ENCODE results near the gene AUNIP.

The AUNIP gene

DNA sequence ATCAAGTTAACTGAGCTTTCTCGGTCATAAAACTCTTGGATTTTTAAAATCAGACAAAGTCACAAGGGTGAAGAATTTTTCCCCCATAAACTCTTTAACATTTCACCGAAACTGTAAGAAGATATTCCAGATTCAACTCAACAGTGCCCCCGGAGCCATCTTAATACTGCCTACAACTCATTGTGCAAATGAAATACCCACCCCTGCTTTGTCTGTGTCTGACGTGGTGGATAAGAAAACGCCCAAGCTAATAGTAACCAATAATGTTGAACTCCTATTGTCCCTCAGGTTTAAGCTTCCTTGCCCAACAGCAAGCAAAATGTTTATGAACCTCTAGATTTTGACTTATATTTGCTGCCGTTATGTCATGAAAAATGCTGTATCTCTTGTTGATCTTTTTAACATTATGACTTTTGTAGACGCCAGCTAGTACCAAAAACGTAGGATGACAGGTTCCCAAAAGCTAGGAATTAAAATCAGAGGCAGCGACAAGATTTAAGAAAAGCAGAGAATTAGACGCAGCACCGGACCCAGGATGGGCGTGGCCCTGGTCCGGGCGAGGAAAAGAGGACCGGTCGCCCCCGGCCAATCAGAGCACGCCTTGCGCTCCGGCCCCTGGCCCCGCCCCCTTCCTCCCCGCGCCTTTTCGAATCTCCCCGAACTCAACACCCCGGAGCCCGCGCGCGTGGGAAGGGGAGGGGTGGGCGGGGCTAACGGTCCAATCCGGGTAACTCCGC is 45.9 kb upstream of the AUNIP start:
- TF ChIP-seq, protein P1, sequence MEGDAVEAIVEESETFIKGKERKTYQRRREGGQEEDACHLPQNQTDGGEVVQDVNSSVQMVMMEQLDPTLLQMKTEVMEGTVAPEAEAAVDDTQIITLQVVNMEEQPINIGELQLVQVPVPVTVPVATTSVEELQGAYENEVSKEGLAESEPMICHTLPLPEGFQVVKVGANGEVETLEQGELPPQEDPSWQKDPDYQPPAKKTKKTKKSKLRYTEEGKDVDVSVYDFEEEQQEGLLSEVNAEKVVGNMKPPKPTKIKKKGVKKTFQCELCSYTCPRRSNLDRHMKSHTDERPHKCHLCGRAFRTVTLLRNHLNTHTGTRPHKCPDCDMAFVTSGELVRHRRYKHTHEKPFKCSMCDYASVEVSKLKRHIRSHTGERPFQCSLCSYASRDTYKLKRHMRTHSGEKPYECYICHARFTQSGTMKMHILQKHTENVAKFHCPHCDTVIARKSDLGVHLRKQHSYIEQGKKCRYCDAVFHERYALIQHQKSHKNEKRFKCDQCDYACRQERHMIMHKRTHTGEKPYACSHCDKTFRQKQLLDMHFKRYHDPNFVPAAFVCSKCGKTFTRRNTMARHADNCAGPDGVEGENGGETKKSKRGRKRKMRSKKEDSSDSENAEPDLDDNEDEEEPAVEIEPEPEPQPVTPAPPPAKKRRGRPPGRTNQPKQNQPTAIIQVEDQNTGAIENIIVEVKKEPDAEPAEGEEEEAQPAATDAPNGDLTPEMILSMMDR (conservative IDR thresholded peaks at IDR 0.05), result peak; percentile 16
- H3K27ac ChIP-seq, result peak overlapping the region; percentile 77

DNA sequence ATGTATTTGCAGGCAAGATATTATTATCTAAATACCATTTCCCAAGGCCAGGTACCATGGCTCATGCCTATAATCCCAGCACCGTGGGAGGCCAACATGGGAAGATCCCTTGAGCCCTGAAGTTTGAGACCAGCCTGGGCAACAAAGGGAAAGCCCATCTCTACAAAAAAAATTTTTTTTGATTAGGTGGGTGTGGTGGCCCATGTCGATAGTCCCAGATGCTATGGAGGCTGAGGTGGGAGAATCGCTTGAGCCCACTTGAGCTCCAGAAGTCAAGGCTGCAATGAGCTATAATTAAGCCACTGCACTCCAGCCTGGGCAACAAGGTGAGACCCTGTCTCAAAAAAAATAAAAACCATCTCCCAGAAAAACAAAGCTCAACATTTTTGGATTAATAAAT is 44.7 kb upstream of the AUNIP start:
- H3K27ac ChIP-seq, result peak overlapping the region; percentile 77
- TF ChIP-seq, protein P1 (conservative IDR thresholded peaks at IDR 0.05), result no peak

DNA sequence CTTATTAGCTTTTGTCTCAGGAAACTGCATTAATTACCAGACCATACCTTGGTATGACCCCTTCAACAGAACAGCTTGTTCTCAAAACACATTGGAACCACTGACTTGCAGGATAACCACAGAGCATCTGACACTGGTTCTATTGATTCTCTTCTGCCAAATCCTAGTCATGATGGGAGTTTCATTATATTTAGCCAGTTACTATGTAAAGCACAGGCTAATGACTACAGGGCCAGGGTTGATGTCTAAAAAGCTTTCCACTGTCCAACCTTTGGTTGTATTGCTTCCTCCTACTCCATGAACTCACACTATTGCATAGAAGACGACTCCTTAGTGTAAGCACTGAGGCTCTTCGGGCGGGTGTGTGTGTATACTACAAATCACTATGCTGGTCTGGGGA is 43.2 kb upstream of the AUNIP start:
- H3K27ac ChIP-seq, result peak overlapping the region; percentile 77; the same call in 1 of the 2 replicates
- TF ChIP-seq, protein P1 (conservative IDR thresholded peaks at IDR 0.05), result no peak

DNA sequence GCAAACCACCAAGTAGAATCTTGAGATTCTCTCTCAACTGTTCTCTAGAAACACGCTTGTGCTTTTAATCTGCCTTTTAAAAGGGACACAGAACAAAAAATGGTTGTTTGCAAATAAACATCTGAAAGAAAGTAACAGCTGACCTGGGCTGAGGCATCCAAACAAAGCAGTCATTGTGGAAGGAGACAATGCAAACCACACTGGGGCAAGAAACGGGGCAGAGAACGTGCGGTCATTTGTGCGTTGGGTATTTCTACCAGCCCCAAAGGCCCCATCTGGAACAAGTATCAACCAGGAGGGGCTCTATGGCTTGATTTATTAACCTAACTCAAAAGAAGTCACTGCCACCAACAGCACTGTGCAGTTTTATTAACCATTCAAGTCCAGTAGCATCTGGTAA is 41.0 kb upstream of the AUNIP start:
- H3K27ac ChIP-seq, result no peak overlapping the region

DNA sequence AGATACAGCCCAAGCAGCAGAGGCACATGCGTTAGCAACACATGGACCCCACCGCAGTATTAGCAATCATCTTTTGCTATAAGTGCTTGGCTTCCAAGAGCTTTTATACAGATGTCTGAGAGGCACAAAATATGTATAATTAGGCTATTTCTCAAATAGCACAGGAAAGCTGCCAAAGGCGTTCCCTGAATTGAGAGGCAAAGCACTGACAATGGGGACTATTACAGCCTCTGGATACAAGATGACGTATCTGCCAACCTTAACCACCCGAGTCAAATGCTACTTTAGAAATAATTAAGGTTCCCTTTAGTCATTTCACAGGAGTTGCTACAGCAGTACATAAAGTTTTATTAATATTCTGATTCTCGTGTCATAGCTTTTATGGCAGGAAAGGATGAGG is 40.5 kb upstream of the AUNIP start:
- TF ChIP-seq, protein P1 (conservative IDR thresholded peaks at IDR 0.05), result no peak
- no peak overlapping the region for H3K27ac ChIP-seq

More for the DNA sequence above, 41.0 kb upstream of the AUNIP start:
- TF ChIP-seq, protein P1 (conservative IDR thresholded peaks at IDR 0.05), result no peak

DNA sequence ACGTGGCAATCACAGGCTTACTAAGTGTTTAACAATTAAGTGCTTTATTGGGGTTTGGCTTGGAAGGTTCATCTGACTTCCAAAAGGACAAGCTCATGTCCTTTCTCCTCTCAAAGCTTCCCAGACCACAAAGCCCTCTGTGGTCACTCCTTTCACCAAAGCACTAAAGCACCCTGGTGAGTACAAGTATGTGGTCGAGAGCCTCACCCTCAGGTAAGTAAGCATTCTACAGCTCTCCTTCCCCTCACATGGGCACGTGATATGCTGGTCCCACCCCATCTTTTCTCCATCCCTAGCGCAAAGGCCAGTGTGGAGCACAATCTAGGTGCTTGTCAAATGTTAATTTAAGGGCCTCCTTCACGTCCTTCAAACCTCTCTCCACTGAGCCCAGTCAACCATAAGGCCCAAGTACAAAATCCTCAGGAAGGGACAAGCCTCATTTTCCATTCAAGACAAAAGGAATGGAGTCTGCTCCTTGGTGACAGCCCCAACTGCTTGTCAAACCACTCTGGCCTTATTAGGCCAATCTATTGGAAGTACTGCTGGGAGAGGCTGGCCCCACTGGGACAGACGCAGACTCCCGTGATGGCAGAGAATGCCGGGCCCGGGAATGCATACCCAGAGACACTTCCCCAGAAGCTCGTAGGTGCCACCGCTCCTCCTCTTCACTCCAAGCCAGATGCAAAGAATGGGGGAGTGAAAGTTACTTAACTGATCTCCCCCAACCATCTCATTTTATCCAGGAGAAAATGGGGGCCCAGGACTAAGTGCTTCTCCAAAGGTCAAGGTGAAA is 39.2 kb upstream of the AUNIP start:
- no peak overlapping the region for H3K27ac ChIP-seq
- TF ChIP-seq, protein P1 (conservative IDR thresholded peaks at IDR 0.05), result no peak

DNA sequence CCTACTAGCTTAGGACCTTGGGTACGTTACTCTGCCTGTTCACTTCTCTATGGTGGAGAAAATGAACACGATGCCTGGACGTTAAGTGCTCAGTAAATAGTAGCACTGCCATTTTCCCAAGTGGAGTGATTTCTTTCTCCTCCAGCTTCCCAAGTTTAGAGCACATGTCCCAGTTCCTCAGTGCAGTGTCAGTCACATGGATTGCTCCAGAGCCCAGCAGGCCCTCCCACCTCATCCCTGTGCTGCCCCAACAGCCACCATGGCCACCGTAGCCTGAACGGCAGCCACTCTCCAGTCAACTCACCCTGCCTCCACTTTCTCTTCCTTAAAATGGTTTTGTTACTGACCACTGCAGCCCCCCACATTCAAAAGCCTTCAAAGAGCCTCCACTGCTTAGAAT is 38.5 kb upstream of the AUNIP start:
- no peak overlapping the region; the same call in 1 of the 2 replicates for H3K27ac ChIP-seq
- TF ChIP-seq, protein P1 (conservative IDR thresholded peaks at IDR 0.05), result no peak
